GM21447 (cell line): Measurements from ENCODE around the gene TJAP1.
"Not testable (repeated sequence)": the region's sequence is repeated elsewhere in the genome, so short reads cannot be mapped to it uniquely, and the experiment has no call there.

Experiments
- ATAC-seq: cut with Tn5 transposase; IDR thresholded peaks from one replicate; pipeline ENCODE4 v1.9.1; 2021; ENCODE audit not compliant: unreplicated experiment

TJAP1 gene

GRCh38 chr6:43478008-43478372 is 620 bp downstream of the TJAP1 start:
- ATAC-seq: no peak

DNA sequence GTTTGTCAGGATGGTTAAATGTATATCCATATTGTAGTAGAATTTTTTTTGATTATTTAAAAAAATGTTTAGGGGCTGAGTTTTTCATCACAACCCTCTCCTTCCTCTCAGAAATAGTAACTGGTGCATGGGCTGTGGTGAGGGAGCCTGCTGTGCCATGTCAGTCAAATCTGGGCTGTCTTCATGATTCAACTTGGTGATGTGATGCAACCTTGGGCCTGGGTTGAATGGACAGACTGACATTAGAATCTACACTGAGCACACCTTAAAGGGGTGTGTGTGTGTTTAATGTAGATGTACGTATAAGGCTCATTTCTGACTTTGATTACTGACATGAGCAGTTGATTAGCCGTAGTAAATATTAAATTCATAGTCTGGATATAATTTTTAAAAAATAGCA is 3.7 kb downstream of the TJAP1 start:
- ATAC-seq: no peak

DNA sequence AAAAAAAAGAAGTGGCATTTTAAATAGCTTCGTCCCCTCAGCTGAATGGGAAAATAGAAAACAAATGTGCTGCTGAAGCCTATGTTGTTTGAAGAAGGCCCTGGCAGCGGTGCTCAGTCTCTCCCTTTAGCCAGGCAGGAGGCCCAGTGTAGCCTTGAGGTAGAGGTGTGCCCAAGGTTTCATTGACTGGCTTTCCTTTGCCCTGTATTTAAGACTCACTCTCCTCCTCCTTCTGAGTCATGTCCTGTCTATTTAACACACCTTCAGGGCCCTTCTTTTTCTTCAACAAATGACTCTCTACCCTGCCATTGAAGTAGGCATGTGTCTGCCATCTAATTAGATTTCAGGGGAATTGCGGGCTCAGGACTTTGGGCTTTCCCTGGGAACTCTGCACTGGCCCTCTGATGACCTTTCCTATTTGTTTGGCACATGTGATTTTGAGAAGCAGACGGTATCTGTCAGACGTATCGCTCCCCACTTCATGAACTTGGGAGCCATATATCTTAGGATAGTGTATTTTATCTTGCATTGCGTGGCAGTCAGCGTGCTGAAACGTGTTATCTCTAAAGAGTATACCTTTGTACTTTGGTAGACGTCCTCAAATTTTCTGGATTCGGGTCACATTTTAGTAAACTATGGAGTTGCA is 4.3 kb downstream of the TJAP1 start:
- ATAC-seq: no peak

GRCh38 chr6:43488667-43489276 is 11.4 kb downstream of the TJAP1 start:
- no peak for ATAC-seq

DNA sequence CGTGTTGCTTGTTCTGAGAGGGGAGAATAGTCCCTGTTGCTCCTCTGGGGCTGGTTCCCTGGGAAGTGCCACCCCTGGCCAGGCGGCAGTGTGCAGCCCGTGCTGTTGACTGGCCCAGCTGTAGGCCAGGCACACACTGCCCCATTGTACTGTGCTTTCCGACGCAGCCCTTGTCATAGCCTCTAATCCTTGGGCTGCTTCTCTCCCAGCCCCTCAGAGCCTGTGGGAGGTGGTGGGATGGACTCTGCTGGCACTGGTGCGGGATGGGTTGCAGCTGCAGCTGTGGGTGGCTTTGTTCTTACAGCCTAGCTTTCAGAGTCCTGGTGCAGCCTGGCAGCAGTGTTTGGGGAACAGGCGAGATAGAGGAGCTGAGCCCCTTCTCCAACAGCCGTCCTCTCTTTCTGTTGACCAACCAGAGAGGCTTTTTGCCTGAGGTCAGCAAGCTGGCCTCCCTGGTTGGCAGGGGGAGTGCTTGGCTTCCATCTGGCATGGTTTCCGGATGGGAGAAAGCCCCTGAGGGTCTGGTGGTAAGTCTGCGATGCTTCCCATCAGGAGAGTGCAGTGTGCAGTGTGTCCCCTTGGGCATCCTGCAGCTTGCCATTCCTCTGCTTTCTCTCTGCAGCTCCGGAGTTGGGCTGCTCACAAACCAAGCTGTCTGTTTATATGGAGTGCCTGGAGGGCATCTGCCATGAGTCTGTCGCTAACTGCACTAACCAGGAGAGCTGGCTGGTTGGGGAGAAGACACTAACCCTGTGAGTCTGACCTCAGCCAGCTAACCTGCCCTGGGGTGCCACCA is 12.1 kb downstream of the TJAP1 start:
- ATAC-seq: no peak

- no peak for ATAC-seq
These were observed 13.2 kb downstream of the TJAP1 start for GRCh38 chr6:43490523-43490939.

- ATAC-seq: no peak
These were observed 14.6 kb downstream of the TJAP1 start for GRCh38 chr6:43491750-43492661.

DNA sequence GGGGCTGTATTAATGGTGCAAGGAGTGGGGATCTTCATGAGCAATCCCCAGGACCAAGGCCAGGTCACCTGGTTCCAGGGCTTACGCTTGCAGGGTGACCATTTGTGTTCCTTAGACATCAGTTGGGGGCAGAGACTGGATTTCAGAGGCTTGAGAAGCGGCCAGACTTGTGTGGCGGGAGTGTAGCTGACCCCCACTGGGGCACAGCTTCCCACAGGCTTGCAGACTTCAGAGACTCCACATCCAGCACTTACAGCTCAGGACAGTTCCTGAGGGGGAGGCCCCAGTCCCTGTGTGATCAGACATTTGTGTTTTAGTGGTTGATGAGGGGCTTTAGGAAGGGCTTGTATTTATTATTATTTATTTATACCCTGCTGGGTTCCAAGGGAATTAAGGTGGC is 15.3 kb downstream of the TJAP1 start:
- ATAC-seq: no peak

GRCh38 chr6:43493230-43493629 is 15.9 kb downstream of the TJAP1 start:
- no peak for ATAC-seq

GRCh38 chr6:43493833-43494232 is 16.5 kb downstream of the TJAP1 start:
- no peak for ATAC-seq

DNA sequence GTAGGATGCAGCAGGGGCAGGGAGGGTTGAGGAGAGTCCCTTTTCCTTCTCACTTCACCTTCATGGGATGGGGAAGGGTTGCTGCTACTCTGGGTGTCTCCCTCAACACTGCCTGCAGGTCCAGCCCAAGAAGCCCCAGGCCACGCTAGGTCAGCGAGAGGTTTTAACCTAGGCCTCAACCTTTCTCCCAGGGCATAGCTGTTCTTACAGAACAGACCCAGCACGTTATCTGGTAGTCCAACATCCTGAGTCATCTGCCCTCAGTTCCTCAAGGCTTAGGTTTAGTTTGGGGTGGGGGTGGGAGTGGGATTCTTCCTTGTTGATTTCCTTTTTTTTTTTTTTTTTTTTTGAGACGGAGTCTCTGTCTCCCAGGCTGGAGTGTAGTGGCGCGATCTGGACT is 17.0 kb downstream of the TJAP1 start:
- no peak for ATAC-seq

- no peak for ATAC-seq
These were observed 17.4 kb downstream of the TJAP1 start for GRCh38 chr6:43494766-43495165.

DNA sequence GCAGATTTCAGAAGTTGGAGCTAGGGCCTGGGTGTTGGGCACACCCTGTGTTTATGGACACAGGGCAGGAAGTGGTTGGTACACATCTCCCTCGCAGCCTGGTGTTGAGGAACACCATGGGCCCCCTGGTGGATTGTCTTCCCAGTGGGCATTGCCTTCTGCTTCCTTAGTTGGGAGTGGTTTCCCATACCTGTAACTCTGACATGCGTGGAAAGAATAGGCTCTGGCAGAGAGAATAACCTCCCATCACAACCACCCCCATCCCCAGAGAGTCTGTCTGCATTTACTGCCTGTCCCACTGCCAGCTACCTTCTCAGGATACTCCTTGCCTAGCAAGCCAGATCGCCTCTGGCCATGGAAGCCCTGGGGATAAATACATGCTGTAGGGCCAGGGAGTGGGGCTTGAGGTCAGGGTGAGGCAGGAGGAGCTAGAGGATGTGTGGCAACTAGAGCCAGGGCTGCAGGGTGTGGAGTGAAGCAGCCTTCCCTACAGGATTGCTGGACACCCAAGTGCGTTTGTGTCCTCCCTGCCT is 18.1 kb downstream of the TJAP1 start:
- no peak for ATAC-seq

- no peak for ATAC-seq
These were observed 19.2 kb downstream of the TJAP1 start for GRCh38 chr6:43496370-43497128.

DNA sequence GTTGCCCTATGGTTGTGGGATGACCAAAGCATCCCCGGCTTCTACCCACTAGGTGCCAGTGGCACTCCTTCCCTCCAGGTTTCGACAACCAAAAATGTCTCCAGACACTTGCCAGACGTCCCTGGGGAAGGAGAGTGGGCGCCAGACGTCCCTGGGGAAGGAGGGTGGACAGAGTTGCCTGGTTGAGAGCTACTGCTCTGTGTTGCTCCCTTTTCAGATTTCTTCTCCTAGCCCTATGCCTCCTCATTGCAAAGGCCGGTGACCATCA is 19.7 kb downstream of the TJAP1 start:
- no peak for ATAC-seq

- no peak for ATAC-seq
These were observed 20.3 kb downstream of the TJAP1 start for GRCh38 chr6:43497689-43498088.

- not testable (repeated sequence) for ATAC-seq
These were observed 20.9 kb downstream of the TJAP1 start for GRCh38 chr6:43498291-43498690.

DNA sequence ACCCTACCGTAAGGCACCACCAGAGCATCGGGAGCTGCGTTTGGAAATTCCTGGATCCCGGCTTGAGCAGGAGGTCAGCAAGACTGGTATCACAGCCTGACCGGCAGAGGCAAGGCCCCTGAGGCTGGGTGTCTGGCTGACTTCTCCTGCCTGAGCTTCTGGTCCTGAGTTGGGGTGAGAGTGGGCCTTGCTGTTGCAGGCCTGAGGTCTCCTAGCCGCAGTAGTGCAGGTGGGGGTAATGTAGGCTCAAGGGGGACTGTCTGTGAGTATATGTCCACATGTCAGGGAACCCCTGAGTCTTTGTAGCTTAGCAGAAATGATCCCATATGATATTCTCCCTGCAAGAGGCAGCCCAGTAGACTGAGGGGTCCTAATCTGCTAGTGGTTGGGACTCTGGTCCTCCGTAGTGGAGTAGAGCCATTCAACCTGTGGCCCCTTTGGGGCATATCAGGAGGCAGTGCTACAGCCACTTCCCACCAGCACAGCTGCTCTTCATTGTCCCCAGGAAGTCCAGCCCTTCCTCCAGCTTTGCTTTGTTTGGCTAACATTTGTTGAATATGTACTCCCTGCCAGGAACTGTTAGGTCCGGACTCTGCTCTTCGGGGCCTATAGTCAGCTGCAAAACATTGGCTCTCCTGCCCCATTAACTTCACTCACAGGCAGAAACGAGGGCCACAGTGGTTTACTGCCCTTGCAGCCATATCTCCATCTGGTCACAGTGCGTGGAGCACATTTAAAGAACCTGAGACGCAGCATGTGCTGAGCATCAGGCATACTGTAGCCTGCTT is 21.9 kb downstream of the TJAP1 start:
- ATAC-seq: no peak

DNA sequence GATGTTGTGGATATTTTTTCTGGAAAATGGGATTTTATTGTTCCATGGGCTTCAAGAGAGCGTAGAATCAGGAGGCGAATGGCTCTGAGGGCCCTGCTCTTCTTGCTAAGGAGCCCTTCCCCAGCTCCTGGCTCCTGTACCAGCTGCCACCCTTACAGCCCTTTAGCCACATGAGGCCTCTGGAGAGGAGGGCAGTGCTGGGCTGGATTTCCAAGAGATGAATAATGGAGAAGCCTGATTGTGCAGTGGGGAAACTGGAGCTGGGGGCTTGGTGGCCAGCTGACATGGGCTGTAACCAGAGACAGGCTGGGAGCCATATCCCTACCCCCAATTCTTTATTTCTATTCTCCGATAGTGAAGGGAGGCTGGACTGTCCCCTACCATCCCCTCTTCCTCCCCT is 23.6 kb downstream of the TJAP1 start:
- ATAC-seq: no peak

- no peak for ATAC-seq
These were observed 25.3 kb downstream of the TJAP1 start for GRCh38 chr6:43502666-43503065.
